B cell (primary cell): ENCODE data around the gene MYLK4. TPM values are rescaled to one million over a fixed set of nuclear protein-coding genes. Genes with fewer than 3 reads are reported as not detected.

ENCODE experiments used
- ATAC-seq: fragments of 200-7000 bp; cut with Tn5 transposase; one replicate; pipeline ENCODE4 v1.10.0; 2021; ENCODE audit warnings: low read depth, mild to moderate bottlenecking, moderate number of reproducible peaks, moderate library complexity
- CTCF ChIA-PET: fragments of 350-600 bp; sonication (Branson Sonifier 250); formaldehyde crosslinking; loops from one replicate; lab custom pipeline; 2021; ENCODE audit warnings: antibody characterized with exemption, inconsistent platforms; lab: Charles Lee
- POLR2A ChIA-PET: fragments of 350-600 bp; sonication (Branson Sonifier 250); formaldehyde crosslinking; loops from one replicate; lab custom pipeline; 2021; ENCODE audit warnings: antibody characterized with exemption; lab: Charles Lee
- DNase-seq: peaks from one replicate; pipeline ENCODE4 v3.0.0; 2013
- H2AFZ ChIP-seq: 2 replicates; pipeline ENCODE4 v1.6.1; 2012; ENCODE audit warnings: mild to moderate bottlenecking, low read depth, low read length; ENCODE audit not compliant: insufficient read depth, poor library complexity, severe bottlenecking
- H3K27ac ChIP-seq, 2 donors: 1 replicate in 1 of 2; 2 replicates in 1 of 2; pipeline ENCODE4 v1.5.1; 2012 to 2013; ENCODE audit warnings: low read length in 2 of 2, mild to moderate bottlenecking in 2 of 2, moderate library complexity in 1 of 2
- H3K27me3 ChIP-seq, 4 experiments: fragments of 200-600 bp in 1 of 4; sonication (generic) in 1 of 4; replicated peaks in 1 of 4; 1 replicate in 2 of 4; 2 replicates in 2 of 4; pipeline versions ENCODE4 v1.6.1 to v1.7.0; 2013 to 2016; ENCODE audit warnings: low read length in 3 of 4, mild to moderate bottlenecking in 2 of 4, mixed read lengths in 1 of 4, moderate library complexity in 1 of 4; ENCODE audit not compliant: insufficient read depth in 4 of 4, control insufficient read depth in 3 of 4; ENCODE audit errors: control extremely low read depth in 1 of 4
- H3K36me3 ChIP-seq, 2 experiments: replicated peaks in 1 of 2; 1 replicate in 1 of 2; 2 replicates in 1 of 2; pipeline versions ENCODE4 v1.6.1 to v1.7.1; 2013; ENCODE audit warnings: low read length in 1 of 2; ENCODE audit not compliant: insufficient read depth in 2 of 2, control insufficient read depth in 1 of 2; ENCODE audit errors: control extremely low read depth in 1 of 2, extremely low read depth in 1 of 2
- H3K4me1 ChIP-seq, 2 donors: fragments of 200-600 bp in 1 of 2; sonication (generic) in 1 of 2; 1 replicate in 1 of 2; 2 replicates in 1 of 2; pipeline versions ENCODE4 v1.5.1 to v1.6.1; 2013 to 2017; ENCODE audit warnings: low read length in 2 of 2; ENCODE audit not compliant: control insufficient read depth in 2 of 2, insufficient read depth in 2 of 2
- H3K4me2 ChIP-seq: replicated peaks from 2 replicates; pipeline ENCODE3; 2012; ENCODE audit warnings: mild to moderate bottlenecking, low read depth, low read length; ENCODE audit not compliant: poor library complexity, severe bottlenecking
- H3K4me3 ChIP-seq, 5 experiments: fragments of 200-600 bp in 1 of 5; sonication (generic) in 1 of 5; 1 replicate in 3 of 5; 2 replicates in 2 of 5; pipeline versions ENCODE4 v1.5.1 to v1.7.0; 2011 to 2016; ENCODE audit warnings: low read length in 4 of 5, mild to moderate bottlenecking in 4 of 5, low read depth in 2 of 5, control low read depth in 1 of 5, moderate library complexity in 1 of 5; ENCODE audit not compliant: insufficient read depth in 1 of 5; ENCODE audit errors: control extremely low read depth in 1 of 5, extremely low read depth in 1 of 5
- H3K79me2 ChIP-seq: fragments of 200-600 bp; sonication (generic); one replicate; pipeline ENCODE4 v1.6.0; 2016; ENCODE audit warnings: low read length; ENCODE audit not compliant: control insufficient read depth, insufficient read depth
- H3K9ac ChIP-seq: fragments of 200-600 bp; sonication (generic); 2 replicates; pipeline ENCODE4 v1.6.1; 2017; ENCODE audit warnings: mild to moderate bottlenecking, low read length, moderate library complexity
- H3K9me3 ChIP-seq, 3 donors: one replicate each; pipeline versions ENCODE4 v1.6.1 to v1.7.1; 2013; ENCODE audit warnings: low read length in 2 of 3; ENCODE audit not compliant: control insufficient read depth in 2 of 3, insufficient read depth in 1 of 3; ENCODE audit errors: control extremely low read depth in 1 of 3
- H4K20me1 ChIP-seq: 2 replicates; pipeline ENCODE4 v1.6.0; 2012; ENCODE audit warnings: mild to moderate bottlenecking, low read length; ENCODE audit not compliant: insufficient read depth, control insufficient read depth, poor library complexity, severe bottlenecking
- H3K27ac Mint-ChIP-seq: one replicate; pipeline ENCODE4 v1.8.0; 2021; ENCODE audit warnings: mixed read lengths
- H3K27me3 Mint-ChIP-seq: one replicate; pipeline ENCODE4 v1.8.0; 2021; ENCODE audit warnings: mixed read lengths
- H3K4me1 Mint-ChIP-seq: one replicate; pipeline ENCODE4 v1.8.0; 2021; ENCODE audit warnings: mixed read lengths
- H3K4me3 Mint-ChIP-seq: one replicate; pipeline ENCODE4 v1.8.0; 2021; ENCODE audit warnings: mixed read lengths
- H3K9me3 Mint-ChIP-seq: one replicate; pipeline ENCODE4 v1.8.0; 2022; ENCODE audit warnings: mixed read lengths; ENCODE audit not compliant: insufficient read depth
- CTCF ChIP-seq: fragments of 200-600 bp; IDR thresholded peaks from one replicate; pipeline ENCODE4 v1.8.0; 2022; ENCODE audit warnings: antibody characterized with exemption, mild to moderate bottlenecking
- EZH2 ChIP-seq: IDR thresholded peaks from 2 replicates; pipeline ENCODE4 v1.6.1; 2012; ENCODE audit warnings: borderline replicate concordance, low read depth, mild to moderate bottlenecking, moderate library complexity, low read length; ENCODE audit not compliant: insufficient read depth, poor library complexity, severe bottlenecking
- WGBS: methylation state at CpG from one replicate; pipeline ENCODE4 v1.1.5; 2013; ENCODE audit warnings: missing lambda C conversion rate; ENCODE audit not compliant: insufficient coverage; 5-methylcytosine and 5-hydroxymethylcytosine counted together
- intact Hi-C: fragments of 100-400 bp; cut with micrococcal nuclease; formaldehyde crosslinking; loops from one replicate; pipeline ENCODE4 v1.10.0; 2022
- polyA plus RNA-seq: library from polyadenylated mRNA; depleted of rRNA; stranded (reverse); fragments of >200 nt; gene quantifications from 2 replicates; pipeline ENCODE4 v1.2.3, GENCODE V29; 2012
- total RNA-seq, 2 donors: library from RNA; stranded (reverse); fragments of 120-200 nt in 1 of 2; gene quantifications; 1 replicate in 1 of 2; 2 replicates in 1 of 2; pipeline versions ENCODE4 v1.2.3 to v1.2.4, GENCODE V29; 2013 to 2022

MYLK4 gene
- total and polyA plus RNA-seq, 2 donors (not counting 1 experiment from before 2014, with no cell fraction given) = 0.51 to 1.2 TPM

GRCh38 chr6:2684766-2685754 is 65.7 kb downstream of the MYLK4 start:
- 97% methylated on average over 22 of the region's 30 CpGs for WGBS
- TF ChIP-seq EZH2 (no peak), CTCF (no peak)
- no peak overlapping the region for H2AFZ ChIP-seq
- no peak overlapping the region for H3K4me2 ChIP-seq
- Mint-ChIP-seq H3K27me3 (no peaks in the 10 kb centered on the region), H3K4me1 (no peaks in the 10 kb centered on the region), H3K27ac (no peak overlapping the region), H3K4me3 (no peak overlapping the region), H3K9me3 (no peaks in the 10 kb centered on the region)
- ATAC-seq (no peak), DNase-seq (no peak)
- H3K79me2 ChIP-seq = no peaks in the 10 kb centered on the region
- intact Hi-C loops = no loop called here
- H3K27me3 ChIP-seq = no peaks in the 10 kb centered on the region
- H3K9ac ChIP-seq = no peak overlapping the region
- H4K20me1 ChIP-seq = no peaks in the 10 kb centered on the region
- ChIA-PET POLR2A (no interaction called here), CTCF (interaction anchor here (0.7 to 1.4 kb wide), 3 partner anchors 10 to 1092 kb away, joined by 3 to 5 read pairs (median 3); no protein-coding TSS in a partner anchor)
- H3K9me3 ChIP-seq = no peaks in the 10 kb centered on the region
- no peaks in the 10 kb centered on the region for H3K36me3 ChIP-seq
- no peak overlapping the region for H3K27ac ChIP-seq
- H3K4me3 ChIP-seq = no peak overlapping the region
- H3K4me1 ChIP-seq = no peaks in the 10 kb centered on the region
